ENCODE data around the gene TM9SF3.

Gene TM9SF3

GRCh38 chr10:96588616-96589419 is 2.0 kb upstream of the TM9SF3 start:
- H3K4me3 ChIP-seq (replicated peaks; ENCODE audit: low read depth, low read length) = no peak overlapping the region
- no peak for DNase-seq (ENCODE audit: low read depth)
- no peak for TF ChIP-seq CTCF (IDR thresholded peaks at IDR 0.05; ENCODE audit: low read length, missing control alignments)

- DNase-seq (ENCODE audit: low read depth) = no peak
- TF ChIP-seq CTCF (IDR thresholded peaks at IDR 0.05; ENCODE audit: low read length, missing control alignments) = no peak
- H3K4me3 ChIP-seq (replicated peaks; ENCODE audit: low read depth, low read length) = no peak overlapping the region
These were observed 1.3 kb upstream of the TM9SF3 start for GRCh38 chr10:96588060-96588554.

GRCh38 chr10:96587264-96588059 is 650 bp upstream of the TM9SF3 start:
- peak overlapping the region; percentile 65 for H3K4me3 ChIP-seq (replicated peaks; ENCODE audit: low read depth, low read length)
- TF ChIP-seq CTCF (IDR thresholded peaks at IDR 0.05; ENCODE audit: low read length, missing control alignments) = no peak
- DNase-seq (ENCODE audit: low read depth) = peak; percentile 80

GRCh38 chr10:96585736-96586418 is 935 bp downstream of the TM9SF3 start:
- peak overlapping the region; percentile 87 for H3K4me3 ChIP-seq (replicated peaks; ENCODE audit: low read depth, low read length)
- TF ChIP-seq CTCF (IDR thresholded peaks at IDR 0.05; ENCODE audit: low read length, missing control alignments) = no peak
- DNase-seq (ENCODE audit: low read depth) = peak; percentile 8

- no peak for TF ChIP-seq CTCF (IDR thresholded peaks at IDR 0.05; ENCODE audit: low read length, missing control alignments)
- DNase-seq (ENCODE audit: low read depth) = no peak
- H3K4me3 ChIP-seq (replicated peaks; ENCODE audit: low read depth, low read length) = no peak overlapping the region
These were observed 2.3 kb downstream of the TM9SF3 start for GRCh38 chr10:96584474-96584873.

GRCh38 chr10:96584035-96584434 is 2.8 kb downstream of the TM9SF3 start:
- H3K4me3 ChIP-seq (replicated peaks; ENCODE audit: low read depth, low read length) = no peak overlapping the region

More at GRCh38 chr10:96584035-96584434, 2.8 kb downstream of the TM9SF3 start:
- TF ChIP-seq CTCF (IDR thresholded peaks at IDR 0.05; ENCODE audit: low read length, missing control alignments) = no peak
- no peak for DNase-seq (ENCODE audit: low read depth)
